HG02763 (cell line): Measurements from ENCODE around the gene RAPGEF5.

Experiments used
- ATAC-seq: cut with Tn5 transposase; IDR thresholded peaks from one replicate; pipeline ENCODE4 v1.9.1; 2021; ENCODE audit warnings: mild to moderate bottlenecking, moderate library complexity; ENCODE audit not compliant: unreplicated experiment

The RAPGEF5 gene

GRCh38 chr7:22378199-22378980 lies 21.4 kb upstream of the RAPGEF5 start:
- ATAC-seq = no peak

- no peak for ATAC-seq
These were observed 20.7 kb upstream of the RAPGEF5 start for GRCh38 chr7:22377703-22378102.

- no peak for ATAC-seq
These were observed 18.6 kb upstream of the RAPGEF5 start for GRCh38 chr7:22375359-22376048.

- ATAC-seq = no peak
These were observed 17.0 kb upstream of the RAPGEF5 start for GRCh38 chr7:22373911-22374310.

DNA sequence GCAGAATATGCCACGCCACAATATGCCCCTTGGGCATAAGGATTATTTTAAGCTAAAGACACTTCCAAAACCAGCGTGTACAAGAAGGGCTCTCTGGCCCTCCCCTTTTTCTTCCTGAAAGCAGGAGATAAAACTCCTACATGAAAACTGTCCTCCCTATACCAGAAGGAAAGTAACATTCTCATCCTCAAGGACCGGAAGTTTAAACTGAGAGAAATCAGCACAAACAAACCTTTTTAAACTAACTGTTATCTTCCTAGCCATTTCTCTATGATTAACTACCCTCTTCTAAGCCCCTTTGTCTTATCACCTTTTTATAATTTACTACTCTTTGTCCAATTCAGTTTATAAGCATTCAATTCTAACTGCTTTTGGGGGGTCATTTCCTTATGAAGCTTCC lies 16.4 kb upstream of the RAPGEF5 start:
- ATAC-seq = no peak

GRCh38 chr7:22372863-22373262 lies 15.9 kb upstream of the RAPGEF5 start:
- no peak for ATAC-seq

GRCh38 chr7:22371878-22372277 lies 14.9 kb upstream of the RAPGEF5 start:
- no peak for ATAC-seq

DNA sequence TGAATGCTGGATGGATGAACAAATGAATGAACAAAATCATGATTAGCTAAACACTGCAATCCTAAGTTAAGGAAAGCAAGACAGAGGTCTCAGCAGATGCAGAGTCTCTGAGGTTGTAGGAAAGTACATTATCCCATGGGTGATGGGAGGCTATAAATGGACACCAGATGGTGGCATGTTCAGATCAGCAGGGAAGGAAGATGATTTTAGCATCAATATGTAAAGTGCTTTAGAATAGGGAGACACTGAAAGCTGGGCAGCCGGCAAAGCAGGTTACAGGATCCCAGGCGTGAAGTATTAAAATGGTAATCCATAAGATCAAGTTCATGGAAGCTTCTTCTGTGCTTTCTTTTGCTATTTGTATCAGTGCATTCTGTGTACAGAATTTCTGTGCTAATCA lies 7.9 kb upstream of the RAPGEF5 start:
- ATAC-seq = no peak

- no peak for ATAC-seq
These were observed 6.9 kb upstream of the RAPGEF5 start for GRCh38 chr7:22363756-22364422.

DNA sequence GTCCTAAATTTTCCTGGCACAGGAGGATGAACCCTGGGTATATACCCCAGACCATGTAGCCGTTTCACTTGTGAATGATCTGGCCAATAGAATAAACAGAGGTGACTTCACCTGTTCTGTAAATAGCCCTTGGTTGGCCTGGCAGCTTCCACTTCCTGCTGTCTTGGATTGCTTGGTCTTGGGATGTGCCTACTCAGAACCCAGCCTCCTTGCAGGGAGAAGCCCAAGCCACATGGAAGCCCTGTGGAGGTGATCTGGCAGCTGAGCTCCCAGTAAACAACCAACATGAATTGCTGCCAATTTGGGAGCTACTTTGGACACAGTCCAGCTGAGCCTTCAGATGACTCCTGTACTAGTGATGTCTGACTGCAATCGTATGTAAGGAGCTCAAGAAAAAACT lies 4.8 kb upstream of the RAPGEF5 start:
- no peak for ATAC-seq

- ATAC-seq = no peak
These were observed 4.4 kb upstream of the RAPGEF5 start for GRCh38 chr7:22361320-22361719.

DNA sequence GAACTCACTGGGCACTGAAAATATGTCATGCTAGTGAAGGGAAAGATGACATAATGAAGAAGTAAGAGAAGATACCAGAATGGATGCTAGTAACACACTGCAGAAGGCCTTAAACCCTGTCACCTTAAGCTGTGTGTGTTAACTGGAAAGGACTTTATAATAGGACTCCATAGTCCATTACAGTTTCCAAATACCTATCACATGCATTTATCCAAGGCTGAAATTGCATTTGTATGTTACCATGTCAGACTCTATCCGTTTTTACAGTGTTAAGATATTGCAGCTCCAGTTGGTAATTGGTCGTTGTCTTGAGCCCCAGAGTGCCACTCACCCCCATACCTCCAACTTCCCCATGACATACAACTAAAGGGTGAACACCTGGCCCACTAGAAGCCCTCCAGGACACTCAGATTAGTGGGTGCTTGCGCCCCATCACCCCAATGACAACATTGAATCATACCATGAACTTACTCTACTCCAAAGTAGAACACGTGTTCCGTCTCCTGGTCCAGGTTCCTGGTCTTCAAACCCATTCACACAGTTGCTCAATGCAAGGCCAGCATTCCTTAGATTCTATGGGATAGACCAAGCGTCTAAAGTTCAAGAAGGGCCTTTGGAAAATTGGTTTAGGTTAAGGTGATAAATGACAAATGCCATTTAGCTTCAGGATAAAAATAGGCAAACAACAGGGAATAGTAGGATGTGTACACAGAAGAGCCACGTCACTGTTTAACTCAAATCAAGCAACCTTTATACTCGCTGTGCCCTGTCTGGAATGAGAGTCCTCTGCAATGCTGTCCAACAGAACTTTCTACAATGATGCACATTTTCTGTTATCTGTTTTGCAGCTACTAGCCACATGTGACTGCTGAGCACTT lies 2.1 kb upstream of the RAPGEF5 start:
- ATAC-seq = no peak

DNA sequence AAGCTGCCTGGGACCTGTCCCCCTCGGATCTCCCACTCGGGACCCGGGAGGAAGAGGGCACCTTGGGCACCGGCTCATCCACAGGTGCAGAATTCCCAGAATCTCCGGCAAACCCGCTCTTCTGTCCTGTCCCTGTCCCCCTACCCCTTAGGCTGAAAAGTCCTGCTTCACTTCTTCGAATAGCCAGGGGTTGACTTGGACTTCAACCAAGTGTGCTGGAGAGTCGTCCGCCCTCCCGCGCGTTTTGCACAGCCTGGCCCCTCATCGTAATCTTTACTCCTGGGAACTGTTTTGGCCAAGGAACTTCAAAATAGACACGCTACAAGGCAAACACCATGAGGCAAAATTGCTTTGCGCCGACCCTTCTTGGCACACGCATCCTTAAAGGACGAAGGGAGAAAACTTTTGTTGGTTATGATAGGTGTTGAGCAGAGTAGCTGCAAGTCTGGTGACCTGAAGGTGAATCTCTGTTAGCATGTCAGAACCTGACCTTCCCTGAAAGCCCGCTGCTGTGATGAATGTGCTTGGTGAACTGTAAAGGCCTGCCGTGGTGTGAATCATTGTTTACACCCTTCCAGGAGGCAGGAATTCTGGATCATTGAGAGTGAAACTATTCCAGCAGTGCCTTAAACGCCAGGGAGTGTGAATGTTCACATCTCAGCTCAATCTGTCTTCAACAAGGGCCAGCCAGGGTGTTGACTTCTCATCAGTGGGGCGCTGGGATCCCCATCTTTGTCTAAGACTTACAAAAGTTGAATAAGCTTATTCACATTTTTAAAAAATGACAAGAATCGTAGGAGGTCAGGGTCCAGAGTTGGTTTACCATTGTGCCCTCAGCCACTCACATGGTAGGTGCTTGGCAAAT lies 589 bp upstream of the RAPGEF5 start:
- ATAC-seq = no peak

GRCh38 chr7:22356010-22356691 lies 803 bp downstream of the RAPGEF5 start:
- ATAC-seq = peak; percentile 11

DNA sequence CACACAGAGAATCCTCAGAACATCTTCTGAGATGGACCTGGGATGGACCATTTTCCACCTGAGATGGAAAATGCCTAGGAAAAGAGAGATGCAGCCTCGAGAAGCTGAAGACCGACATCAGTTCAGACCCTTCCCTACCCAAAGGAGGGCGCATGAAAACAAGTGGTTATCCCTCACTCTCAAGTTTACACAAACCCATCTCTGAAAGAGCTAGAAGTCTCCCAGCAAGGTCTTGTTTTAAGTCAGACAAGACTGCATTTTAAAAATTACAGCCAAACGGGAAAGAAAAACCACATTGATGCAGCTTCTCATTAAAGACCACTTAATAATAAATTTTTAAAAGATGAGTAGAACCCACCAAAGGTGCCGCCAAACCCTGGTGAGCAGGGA lies 1.3 kb downstream of the RAPGEF5 start:
- ATAC-seq = no peak

DNA sequence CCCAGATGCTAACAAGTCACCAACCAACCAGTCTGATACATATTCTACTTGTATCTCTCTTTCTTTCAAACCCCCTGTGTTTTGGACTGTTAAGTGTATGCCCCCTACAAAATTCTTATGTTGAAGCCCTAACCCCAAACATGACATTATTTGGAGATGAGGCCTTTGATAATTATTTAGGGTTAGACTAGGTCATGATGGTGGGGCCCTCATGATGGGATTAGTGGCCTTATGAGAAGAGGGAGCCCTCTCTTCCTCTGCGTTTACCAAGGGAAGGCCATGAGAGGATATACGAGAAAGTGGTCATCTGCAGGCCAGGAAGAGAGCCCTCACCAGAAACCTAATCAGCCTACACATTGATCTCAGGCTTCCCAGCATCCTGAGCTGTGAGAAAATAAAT lies 2.5 kb downstream of the RAPGEF5 start:
- no peak for ATAC-seq

- ATAC-seq = no peak
These were observed 4.1 kb downstream of the RAPGEF5 start for GRCh38 chr7:22352887-22353286.

DNA sequence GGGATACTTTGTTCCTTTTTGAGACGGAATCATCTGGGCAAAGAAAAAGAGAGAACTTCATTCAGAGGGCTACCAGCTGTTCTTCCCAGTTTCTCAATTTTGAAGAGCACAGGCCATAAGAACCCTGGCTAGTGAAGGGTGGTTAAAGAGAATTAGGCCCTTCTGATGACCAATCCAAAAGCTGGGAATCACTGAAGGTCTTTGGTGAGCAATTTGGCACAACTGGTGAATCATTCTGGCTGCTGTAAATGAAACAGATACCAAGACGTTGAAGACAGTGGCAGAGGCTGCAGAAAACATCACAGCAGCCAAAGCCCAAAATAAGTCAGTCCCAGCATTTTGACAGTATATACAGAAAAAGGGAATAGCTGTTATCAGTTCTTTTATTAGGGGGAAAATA lies 5.1 kb downstream of the RAPGEF5 start:
- ATAC-seq = no peak

DNA sequence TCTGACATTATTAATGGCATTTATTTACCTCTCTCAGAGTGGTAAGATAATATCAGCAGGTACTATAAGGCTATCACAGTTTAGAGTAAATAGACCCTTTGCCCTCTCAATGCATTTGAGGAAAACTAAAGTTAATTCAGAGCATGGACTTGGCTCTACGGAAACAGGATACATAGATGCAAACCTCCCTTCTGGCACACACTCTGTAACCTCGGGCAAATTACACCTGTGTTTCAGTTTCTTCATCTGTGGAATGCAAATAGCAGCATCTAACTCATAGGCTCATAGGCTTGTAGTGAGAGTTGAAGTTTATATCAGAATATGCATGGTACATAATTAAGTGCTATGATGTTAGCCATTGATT lies 5.6 kb downstream of the RAPGEF5 start:
- peak; percentile 74 for ATAC-seq
